Activated CD4-positive, alpha-beta T cell treated with anti-CD3 and anti-CD28 coated beads, Interleukin-2, amount 50 U/mL, for 24 hours (primary cell): ENCODE results near the gene RAB8A.

Experiments used
- DNase-seq, 2 donors: peaks; one replicate each; pipeline ENCODE4 v3.0.0-alpha.2; 2020; ENCODE audit warnings: low read depth in 1 of 2, low spot score in 1 of 2

The RAB8A gene

GRCh38 chr19:16139752-16140151 lies 28.1 kb downstream of the RAB8A start:
- no peak for DNase-seq

- DNase-seq: no peak
These were observed 29.4 kb downstream of the RAB8A start for GRCh38 chr19:16141043-16141442.

GRCh38 chr19:16142032-16142580 lies 30.4 kb downstream of the RAB8A start:
- no peak for DNase-seq

- DNase-seq: peak; percentile 47 to 56
These were observed 31.9 kb downstream of the RAB8A start, which contains the start of gene HSH2D for GRCh38 chr19:16143399-16144215. TSS of gene HSH2D (plus strand) at chr19:16143685. CDS start at chr19:16148751, 5,066 bp downstream.

GRCh38 chr19:16144216-16144581 lies 32.5 kb downstream of the RAB8A start:
- DNase-seq: no peak

GRCh38 chr19:16146112-16146511 lies 34.4 kb downstream of the RAB8A start:
- no peak for DNase-seq

GRCh38 chr19:16148443-16149229 lies 36.9 kb downstream of the RAB8A start:
- no peak for DNase-seq

- DNase-seq: no peak
These were observed 42.1 kb downstream of the RAB8A start for GRCh38 chr19:16153582-16154336.

GRCh38 chr19:16154557-16154956 lies 42.9 kb downstream of the RAB8A start:
- no peak for DNase-seq

- DNase-seq: no peak
These were observed 43.4 kb downstream of the RAB8A start for GRCh38 chr19:16155128-16155527.

GRCh38 chr19:16156904-16157303 lies 45.2 kb downstream of the RAB8A start:
- no peak for DNase-seq

GRCh38 chr19:16157601-16158000 lies 45.9 kb downstream of the RAB8A start:
- DNase-seq: no peak

- no peak for DNase-seq
These were observed 48.0 kb downstream of the RAB8A start for GRCh38 chr19:16159655-16160054.

- no peak for DNase-seq
These were observed 48.8 kb downstream of the RAB8A start for GRCh38 chr19:16160445-16160942.

GRCh38 chr19:16160943-16161560 lies 49.4 kb downstream of the RAB8A start:
- DNase-seq: peak in 1 of 2 donors; percentile 35

- no peak for DNase-seq
These were observed 50.2 kb downstream of the RAB8A start for GRCh38 chr19:16161840-16162239.

GRCh38 chr19:16164222-16164890 lies 52.7 kb downstream of the RAB8A start:
- DNase-seq: no peak

GRCh38 chr19:16166417-16166816 lies 54.7 kb downstream of the RAB8A start:
- no peak for DNase-seq

GRCh38 chr19:16167055-16167454 lies 55.4 kb downstream of the RAB8A start:
- no peak for DNase-seq

- no peak for DNase-seq
These were observed 56.9 kb downstream of the RAB8A start for GRCh38 chr19:16168465-16169081.
